Astrocyte (in vitro differentiated cells and primary cell): ENCODE measurements around the gene PPIL4. TPM values are rescaled to one million over a fixed set of nuclear protein-coding genes. Genes with fewer than 3 reads are reported as not detected.
A peak's percentile ranks its signal among the peaks of the same experiment; 100 is the strongest.
"Not testable (repeated sequence)": the region's sequence is repeated elsewhere in the genome, so short reads cannot be mapped to it uniquely, and the experiment has no call there.

Source experiments
- DNase-seq: peaks from one replicate; pipeline ENCODE4 v3.0.0-alpha.2; 2010; ENCODE audit warnings: low read depth
- FAIRE-seq: peaks from 2 replicates; lab custom pipeline; 2011; peaks lifted over from hg19 to GRCh38; lab: Jason Lieb, UNC
- H2AFZ ChIP-seq: 2 replicates; pipeline ENCODE4 v1.6.0; 2012; ENCODE audit warnings: low read depth, low read length, inconsistent platforms
- H3K27ac ChIP-seq: 2 replicates; pipeline ENCODE4 v1.5.1; 2011; ENCODE audit warnings: low read depth, low read length, inconsistent platforms
- H3K27me3 ChIP-seq: 2 replicates; pipeline ENCODE4 v1.6.0; 2011; ENCODE audit warnings: low read length, inconsistent platforms; ENCODE audit not compliant: insufficient read depth
- H3K36me3 ChIP-seq: 2 replicates; pipeline ENCODE4 v1.5.1; 2011; ENCODE audit warnings: low read length, inconsistent platforms; ENCODE audit not compliant: insufficient read depth
- H3K4me1 ChIP-seq: 2 replicates; pipeline ENCODE4 v1.5.1; 2011; ENCODE audit warnings: low read length, inconsistent platforms; ENCODE audit not compliant: insufficient read depth
- H3K4me2 ChIP-seq: 2 replicates; pipeline ENCODE4 v1.6.0; 2012; ENCODE audit warnings: low read length, inconsistent platforms
- H3K4me3 ChIP-seq: 2 replicates; pipeline ENCODE4 v1.5.1; 2011; ENCODE audit warnings: low read depth, mild to moderate bottlenecking, low read length, inconsistent platforms; ENCODE audit not compliant: insufficient read depth
- H3K79me2 ChIP-seq: 2 replicates; pipeline ENCODE4 v1.6.0; 2012; ENCODE audit warnings: mild to moderate bottlenecking, low read length, inconsistent platforms; ENCODE audit not compliant: insufficient read depth
- H3K9ac ChIP-seq: 2 replicates; pipeline ENCODE4 v1.6.0; 2012; ENCODE audit warnings: mild to moderate bottlenecking, low read length, inconsistent platforms
- H3K9me3 ChIP-seq: 2 replicates; pipeline ENCODE4 v1.5.1; 2012; ENCODE audit warnings: low read depth, mild to moderate bottlenecking, low read length, inconsistent platforms; ENCODE audit not compliant: insufficient read depth
- H4K20me1 ChIP-seq: 2 replicates; pipeline ENCODE4 v1.6.0; 2012; ENCODE audit warnings: low read length, inconsistent platforms; ENCODE audit not compliant: insufficient read depth
- H3K27ac Mint-ChIP-seq: one replicate; pipeline ENCODE4 v1.8.0; 2021; ENCODE audit warnings: mild to moderate bottlenecking, mixed read lengths; ENCODE audit not compliant: unreplicated experiment
- H3K27me3 Mint-ChIP-seq: one replicate; pipeline ENCODE4 v1.8.0; 2021; ENCODE audit warnings: low read depth, mixed read lengths; ENCODE audit not compliant: unreplicated experiment
- H3K36me3 Mint-ChIP-seq: one replicate; pipeline ENCODE4 v1.8.0; 2021; ENCODE audit warnings: low read depth, mixed read lengths; ENCODE audit not compliant: unreplicated experiment
- H3K4me1 Mint-ChIP-seq: one replicate; pipeline ENCODE4 v1.8.0; 2021; ENCODE audit warnings: low read depth, mixed read lengths; ENCODE audit not compliant: unreplicated experiment
- H3K4me3 Mint-ChIP-seq: one replicate; pipeline ENCODE4 v1.8.0; 2021; ENCODE audit warnings: mild to moderate bottlenecking, moderate library complexity, mixed read lengths; ENCODE audit not compliant: unreplicated experiment
- H3K9me3 Mint-ChIP-seq: one replicate; pipeline ENCODE4 v1.8.0; 2021; ENCODE audit warnings: mild to moderate bottlenecking, mixed read lengths; ENCODE audit not compliant: unreplicated experiment
- CTCF ChIP-seq: IDR thresholded peaks from 2 replicates; pipeline ENCODE4 v1.5.1; 2011; ENCODE audit warnings: low read depth, mild to moderate bottlenecking, inconsistent platforms, low read length, moderate library complexity; ENCODE audit not compliant: insufficient read depth
- EZH2 ChIP-seq: IDR thresholded peaks from 2 replicates; pipeline ENCODE4 v1.6.1; 2012; ENCODE audit warnings: mild to moderate bottlenecking, low read length, inconsistent platforms; ENCODE audit not compliant: insufficient read depth
- total RNA-seq: library from RNA; stranded (reverse); gene quantifications from 2 replicates; pipeline ENCODE4 v1.2.1, GENCODE V29; 2021

The PPIL4 gene
- total RNA-seq, 1 donor from 2014 or later, result 39.2 TPM

- Histone ChIP-seq H3K36me3 (no peaks in the 10 kb centered on the region), H3K4me2 (peak overlapping the region; percentile 39), H2AFZ (no peak overlapping the region), H3K9ac (no peak overlapping the region), H3K4me3 (no peak overlapping the region), H3K9me3 (no peaks in the 10 kb centered on the region), H4K20me1 (no peaks in the 10 kb centered on the region), H3K27me3 (no peaks in the 10 kb centered on the region), H3K27ac (peak overlapping the region; percentile 9), H3K79me2 (no peaks in the 10 kb centered on the region), H3K4me1 (peaks cover 12% of the 10 kb centered on the region)
- peak; percentile 5 for FAIRE-seq
- Mint-ChIP-seq H3K4me1 (peaks cover 4% of the 10 kb centered on the region), H3K27ac (no peak overlapping the region), H3K4me3 (no peak overlapping the region), H3K27me3 (no peaks in the 10 kb centered on the region), H3K9me3 (no peaks in the 10 kb centered on the region), H3K36me3 (peaks cover 5% of the 10 kb centered on the region)
- TF ChIP-seq EZH2, result no peak
- TF ChIP-seq CTCF, result no peak
- DNase-seq, result peak; percentile 83
These were observed 46.8 kb downstream of the PPIL4 start for GRCh38 chr6:149499066-149499465.

- Histone ChIP-seq H3K79me2 (no peaks in the 10 kb centered on the region), H3K27ac (no peak overlapping the region), H2AFZ (no peak overlapping the region), H3K9me3 (no peaks in the 10 kb centered on the region), H3K36me3 (no peaks in the 10 kb centered on the region), H4K20me1 (no peaks in the 10 kb centered on the region), H3K4me2 (no peak overlapping the region), H3K4me3 (no peak overlapping the region), H3K9ac (no peak overlapping the region), H3K27me3 (no peaks in the 10 kb centered on the region), H3K4me1 (peaks cover 12% of the 10 kb centered on the region)
- no peaks in the 10 kb centered on the region for H3K9me3 Mint-ChIP-seq
- H3K4me3 Mint-ChIP-seq, result no peak overlapping the region
- peaks cover 4% of the 10 kb centered on the region for H3K4me1 Mint-ChIP-seq
- no peak for TF ChIP-seq EZH2
- no peak for TF ChIP-seq CTCF
- no peaks in the 10 kb centered on the region for H3K27me3 Mint-ChIP-seq
- H3K36me3 Mint-ChIP-seq, result peaks cover 5% of the 10 kb centered on the region
- no peak for DNase-seq
- no peak for FAIRE-seq
- H3K27ac Mint-ChIP-seq, result no peak overlapping the region
These were observed 48.5 kb downstream of the PPIL4 start for GRCh38 chr6:149497365-149497764.

- H3K4me2 ChIP-seq, H3K27ac Mint-ChIP-seq, H3K36me3 ChIP-seq, H3K9me3 Mint-ChIP-seq, H3K27me3 Mint-ChIP-seq, H3K27ac ChIP-seq, H3K9ac ChIP-seq, H3K9me3 ChIP-seq, H3K4me3 Mint-ChIP-seq, H3K79me2 ChIP-seq, FAIRE-seq, H3K4me3 ChIP-seq, H3K4me1 Mint-ChIP-seq, H4K20me1 ChIP-seq, H2AFZ ChIP-seq, H3K27me3 ChIP-seq, H3K36me3 Mint-ChIP-seq: not testable (repeated sequence)
- peaks cover 12% of the 10 kb centered on the region for H3K4me1 ChIP-seq
- DNase-seq, result peak; percentile 22
These were observed 49.2 kb downstream of the PPIL4 start for GRCh38 chr6:149496597-149496996.

- not testable (repeated sequence) for H3K4me1 Mint-ChIP-seq, H3K36me3 Mint-ChIP-seq
These were observed 50.4 kb downstream of the PPIL4 start for GRCh38 chr6:149495349-149496016.

GRCh38 chr6:149494810-149495209 is 51.0 kb downstream of the PPIL4 start:
- not testable (repeated sequence) for H3K27me3 Mint-ChIP-seq, H3K36me3 Mint-ChIP-seq, H3K27ac ChIP-seq, H3K9me3 Mint-ChIP-seq, H2AFZ ChIP-seq, H3K4me3 Mint-ChIP-seq, FAIRE-seq, H3K4me3 ChIP-seq, H3K27me3 ChIP-seq, H3K27ac Mint-ChIP-seq, H3K9ac ChIP-seq, H3K4me2 ChIP-seq, H3K79me2 ChIP-seq, H3K9me3 ChIP-seq, H4K20me1 ChIP-seq, DNase-seq, H3K4me1 Mint-ChIP-seq, H3K36me3 ChIP-seq
- peaks cover 12% of the 10 kb centered on the region for H3K4me1 ChIP-seq

More at GRCh38 chr6:149495349-149496016, 50.4 kb downstream of the PPIL4 start:
- H3K9ac ChIP-seq, H3K4me3 ChIP-seq, H3K4me2 ChIP-seq, H2AFZ ChIP-seq, H3K4me3 Mint-ChIP-seq, H3K27ac ChIP-seq, H3K9me3 ChIP-seq, H3K79me2 ChIP-seq, H3K27ac Mint-ChIP-seq, H3K36me3 ChIP-seq, DNase-seq, H3K27me3 ChIP-seq, FAIRE-seq, H4K20me1 ChIP-seq, H3K9me3 Mint-ChIP-seq, H3K27me3 Mint-ChIP-seq: not testable (repeated sequence)
- H3K4me1 ChIP-seq, result peaks cover 12% of the 10 kb centered on the region
